ENCODE data around the gene TSPAN18.

Gene TSPAN18

GRCh38 chr11:44960200-44960845, 233.6 kb downstream of the TSPAN18 start:
- H3K27ac ChIP-seq, result no peak overlapping the region
- DNase-seq, result no peak
- H3K27me3 ChIP-seq (replicated peaks), result no peaks in the 10 kb centered on the region
- no peak overlapping the region for H3K4me3 ChIP-seq (ENCODE audit: low read depth, low read length)
- in situ Hi-C loops (cut with HindIII; ENCODE audit: low pct_ligation_motif_present, low sequenced_read_pairs), result no loop called here
- no peaks in the 10 kb centered on the region for H3K36me3 ChIP-seq (replicated peaks)
- TF ChIP-seq, protein P1, sequence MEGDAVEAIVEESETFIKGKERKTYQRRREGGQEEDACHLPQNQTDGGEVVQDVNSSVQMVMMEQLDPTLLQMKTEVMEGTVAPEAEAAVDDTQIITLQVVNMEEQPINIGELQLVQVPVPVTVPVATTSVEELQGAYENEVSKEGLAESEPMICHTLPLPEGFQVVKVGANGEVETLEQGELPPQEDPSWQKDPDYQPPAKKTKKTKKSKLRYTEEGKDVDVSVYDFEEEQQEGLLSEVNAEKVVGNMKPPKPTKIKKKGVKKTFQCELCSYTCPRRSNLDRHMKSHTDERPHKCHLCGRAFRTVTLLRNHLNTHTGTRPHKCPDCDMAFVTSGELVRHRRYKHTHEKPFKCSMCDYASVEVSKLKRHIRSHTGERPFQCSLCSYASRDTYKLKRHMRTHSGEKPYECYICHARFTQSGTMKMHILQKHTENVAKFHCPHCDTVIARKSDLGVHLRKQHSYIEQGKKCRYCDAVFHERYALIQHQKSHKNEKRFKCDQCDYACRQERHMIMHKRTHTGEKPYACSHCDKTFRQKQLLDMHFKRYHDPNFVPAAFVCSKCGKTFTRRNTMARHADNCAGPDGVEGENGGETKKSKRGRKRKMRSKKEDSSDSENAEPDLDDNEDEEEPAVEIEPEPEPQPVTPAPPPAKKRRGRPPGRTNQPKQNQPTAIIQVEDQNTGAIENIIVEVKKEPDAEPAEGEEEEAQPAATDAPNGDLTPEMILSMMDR (IDR thresholded peaks at IDR 0.05; ENCODE audit: low read depth, low read length, missing control alignments), result no peak

GRCh38 chr11:44962464-44962863, 235.7 kb downstream of the TSPAN18 start:
- TF ChIP-seq, protein P1 (IDR thresholded peaks at IDR 0.05; ENCODE audit: low read depth, low read length, missing control alignments), result no peak
- in situ Hi-C loops (cut with HindIII; ENCODE audit: low pct_ligation_motif_present, low sequenced_read_pairs), result no loop called here

DNA sequence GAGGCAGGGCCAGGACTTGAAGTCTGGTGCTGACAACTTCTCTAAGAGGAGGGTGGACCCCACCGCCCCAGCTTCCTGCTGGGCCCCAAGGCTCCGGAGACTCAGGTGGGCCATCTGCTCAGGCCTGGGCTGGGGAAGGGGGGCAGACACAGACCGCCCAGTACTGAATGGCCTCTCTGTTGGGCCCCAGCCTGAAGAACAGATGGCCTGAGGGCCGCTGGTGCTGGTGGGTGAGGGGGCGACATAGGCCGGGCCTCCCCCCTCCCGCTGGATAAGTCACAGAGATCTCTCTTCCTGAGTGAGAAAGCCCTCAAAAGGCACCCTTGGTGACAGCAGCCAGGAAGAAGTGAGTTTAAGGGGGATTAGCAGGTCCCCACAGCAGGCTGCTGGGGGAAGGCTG, 236.4 kb downstream of the TSPAN18 start:
- Histone ChIP-seq H3K27me3 (replicated peaks) (no peaks in the 10 kb centered on the region), H3K4me3 (ENCODE audit: low read depth, low read length) (no peak overlapping the region), H3K27ac (no peak overlapping the region), H3K36me3 (replicated peaks) (no peaks in the 10 kb centered on the region)
- in situ Hi-C loops (cut with HindIII; ENCODE audit: low pct_ligation_motif_present, low sequenced_read_pairs), result no loop called here
- TF ChIP-seq, protein P1 (IDR thresholded peaks at IDR 0.05; ENCODE audit: low read depth, low read length, missing control alignments), result no peak
- no peak for DNase-seq

More at GRCh38 chr11:44962464-44962863, 235.7 kb downstream of the TSPAN18 start:
- H3K4me3 ChIP-seq (ENCODE audit: low read depth, low read length), result no peak overlapping the region
- DNase-seq, result no peak
- no peak overlapping the region for H3K27ac ChIP-seq
- no peaks in the 10 kb centered on the region for H3K27me3 ChIP-seq (replicated peaks)
- no peaks in the 10 kb centered on the region for H3K36me3 ChIP-seq (replicated peaks)

- no peak overlapping the region for H3K27ac ChIP-seq
- in situ Hi-C loops (cut with HindIII; ENCODE audit: low pct_ligation_motif_present, low sequenced_read_pairs), result no loop called here
- H3K27me3 ChIP-seq (replicated peaks), result no peaks in the 10 kb centered on the region
Observed at GRCh38 chr11:44963948-44964347, 237.2 kb downstream of the TSPAN18 start.

DNA sequence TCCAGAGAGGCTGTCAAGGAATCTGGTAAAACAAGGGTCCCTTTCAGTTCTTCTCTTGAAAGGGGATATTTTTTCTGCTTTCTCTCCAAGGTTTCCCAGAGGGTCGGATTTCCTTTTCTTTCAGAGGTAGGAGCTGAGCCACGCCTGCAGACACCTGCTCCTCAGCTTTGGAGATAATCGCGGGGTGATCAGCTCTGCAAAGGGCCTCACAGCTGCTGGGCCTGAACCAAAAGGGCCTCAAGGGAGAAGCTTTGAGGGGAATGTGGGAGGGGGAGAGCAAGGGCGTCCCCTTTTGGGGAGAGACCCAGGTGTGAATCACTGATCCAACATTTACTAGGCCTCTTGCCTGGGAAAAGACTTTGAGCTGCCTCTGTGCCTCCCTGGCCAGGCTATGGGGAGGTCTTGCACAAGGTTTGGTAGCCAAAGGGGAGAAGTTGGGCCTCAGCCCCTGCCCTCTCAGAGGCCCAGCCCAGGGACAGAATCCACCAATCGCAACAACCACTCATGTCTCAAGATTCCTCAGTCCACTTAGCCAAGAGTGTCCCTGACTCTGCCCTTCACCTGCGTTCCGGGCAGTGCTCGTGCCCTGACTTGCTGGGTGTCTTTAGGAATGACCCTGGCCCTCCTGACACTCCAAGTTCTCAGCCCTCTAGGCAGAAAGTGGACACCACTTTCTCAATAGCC, 237.9 kb downstream of the TSPAN18 start:
- no peaks in the 10 kb centered on the region for H3K36me3 ChIP-seq (replicated peaks)
- H3K27ac ChIP-seq, result no peak overlapping the region
- in situ Hi-C loops (cut with HindIII; ENCODE audit: low pct_ligation_motif_present, low sequenced_read_pairs), result no loop called here
- TF ChIP-seq, protein P1 (IDR thresholded peaks at IDR 0.05; ENCODE audit: low read depth, low read length, missing control alignments), result no peak
- no peaks in the 10 kb centered on the region for H3K27me3 ChIP-seq (replicated peaks)
- DNase-seq, result no peak
- no peak overlapping the region for H3K4me3 ChIP-seq (ENCODE audit: low read depth, low read length)

More at GRCh38 chr11:44963948-44964347, 237.2 kb downstream of the TSPAN18 start:
- TF ChIP-seq, protein P1 (IDR thresholded peaks at IDR 0.05; ENCODE audit: low read depth, low read length, missing control alignments), result no peak
- Histone ChIP-seq H3K36me3 (replicated peaks) (no peaks in the 10 kb centered on the region), H3K4me3 (ENCODE audit: low read depth, low read length) (no peak overlapping the region)
- no peak for DNase-seq

All from brain microvascular endothelial cell (primary cell).